Suprapubic skin (tissue), 4 donors: Measurements from ENCODE around the gene NPS.

Experiments used
- EP300 ChIP-seq: sonication (generic); formaldehyde crosslinking; IDR thresholded peaks from one replicate; pipeline ENCODE4 v1.6.1; 2017; ENCODE audit warnings: antibody characterized with exemption
- POLR2A ChIP-seq, 2 donors: fragments of 450-650 bp; IDR thresholded peaks; one replicate each; pipeline ENCODE4 v1.6.1; 2017; ENCODE audit warnings: antibody characterized with exemption in 2 of 2, mild to moderate bottlenecking in 2 of 2, moderate library complexity in 2 of 2
- POLR2AphosphoS5 ChIP-seq, 3 donors: sonication (generic); formaldehyde crosslinking; IDR thresholded peaks; one replicate each; pipeline ENCODE4 v1.6.1; 2017; ENCODE audit warnings: antibody characterized with exemption in 3 of 3
- TF ChIP-seq, protein P1 (sequence below), 2 donors: fragments of 200-600 bp in 1 of 2; fragments of 450-650 bp in 1 of 2; sonication (generic) in 1 of 2; IDR thresholded peaks; one replicate each; pipeline ENCODE4 v1.5.1; 2016 to 2019; ENCODE audit warnings: antibody characterized with exemption in 2 of 2, mild to moderate bottlenecking in 1 of 2, moderate library complexity in 1 of 2

DNA sequence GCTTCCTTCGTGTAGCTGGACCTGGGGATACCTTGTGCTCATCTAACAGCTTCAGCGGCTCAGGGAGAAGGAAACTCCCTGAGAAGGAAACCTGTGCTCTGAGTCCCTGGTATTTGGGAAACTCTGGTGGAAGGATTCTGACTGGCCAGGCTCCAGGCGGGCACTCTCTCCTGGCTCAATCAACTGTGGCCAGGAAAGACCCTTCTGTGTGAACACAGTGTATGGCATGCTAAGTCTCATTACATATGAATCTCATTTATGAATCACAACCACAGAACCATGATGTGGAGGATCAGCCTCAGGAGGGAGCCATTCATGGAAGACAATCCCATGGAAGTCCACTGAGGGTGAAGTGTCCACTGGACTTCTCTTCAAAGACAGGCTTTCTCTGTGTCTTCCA lies 20.9 kb downstream of the NPS start:
- no peak for TF ChIP-seq POLR2A (IDR thresholded peaks at IDR 0.05)
- TF ChIP-seq, protein P1, sequence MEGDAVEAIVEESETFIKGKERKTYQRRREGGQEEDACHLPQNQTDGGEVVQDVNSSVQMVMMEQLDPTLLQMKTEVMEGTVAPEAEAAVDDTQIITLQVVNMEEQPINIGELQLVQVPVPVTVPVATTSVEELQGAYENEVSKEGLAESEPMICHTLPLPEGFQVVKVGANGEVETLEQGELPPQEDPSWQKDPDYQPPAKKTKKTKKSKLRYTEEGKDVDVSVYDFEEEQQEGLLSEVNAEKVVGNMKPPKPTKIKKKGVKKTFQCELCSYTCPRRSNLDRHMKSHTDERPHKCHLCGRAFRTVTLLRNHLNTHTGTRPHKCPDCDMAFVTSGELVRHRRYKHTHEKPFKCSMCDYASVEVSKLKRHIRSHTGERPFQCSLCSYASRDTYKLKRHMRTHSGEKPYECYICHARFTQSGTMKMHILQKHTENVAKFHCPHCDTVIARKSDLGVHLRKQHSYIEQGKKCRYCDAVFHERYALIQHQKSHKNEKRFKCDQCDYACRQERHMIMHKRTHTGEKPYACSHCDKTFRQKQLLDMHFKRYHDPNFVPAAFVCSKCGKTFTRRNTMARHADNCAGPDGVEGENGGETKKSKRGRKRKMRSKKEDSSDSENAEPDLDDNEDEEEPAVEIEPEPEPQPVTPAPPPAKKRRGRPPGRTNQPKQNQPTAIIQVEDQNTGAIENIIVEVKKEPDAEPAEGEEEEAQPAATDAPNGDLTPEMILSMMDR (IDR thresholded peaks at IDR 0.05) = no peak
- TF ChIP-seq POLR2AphosphoS5 (IDR thresholded peaks at IDR 0.05) = no peak
- TF ChIP-seq EP300 = no peak
